NCI-H2171 (cell line): ENCODE results near the gene ALDH3A1.

Experiments used
- DNase-seq: peaks from one replicate; lab custom pipeline; 2025; lab: John Stamatoyannopoulos, UW

The ALDH3A1 gene

DNA sequence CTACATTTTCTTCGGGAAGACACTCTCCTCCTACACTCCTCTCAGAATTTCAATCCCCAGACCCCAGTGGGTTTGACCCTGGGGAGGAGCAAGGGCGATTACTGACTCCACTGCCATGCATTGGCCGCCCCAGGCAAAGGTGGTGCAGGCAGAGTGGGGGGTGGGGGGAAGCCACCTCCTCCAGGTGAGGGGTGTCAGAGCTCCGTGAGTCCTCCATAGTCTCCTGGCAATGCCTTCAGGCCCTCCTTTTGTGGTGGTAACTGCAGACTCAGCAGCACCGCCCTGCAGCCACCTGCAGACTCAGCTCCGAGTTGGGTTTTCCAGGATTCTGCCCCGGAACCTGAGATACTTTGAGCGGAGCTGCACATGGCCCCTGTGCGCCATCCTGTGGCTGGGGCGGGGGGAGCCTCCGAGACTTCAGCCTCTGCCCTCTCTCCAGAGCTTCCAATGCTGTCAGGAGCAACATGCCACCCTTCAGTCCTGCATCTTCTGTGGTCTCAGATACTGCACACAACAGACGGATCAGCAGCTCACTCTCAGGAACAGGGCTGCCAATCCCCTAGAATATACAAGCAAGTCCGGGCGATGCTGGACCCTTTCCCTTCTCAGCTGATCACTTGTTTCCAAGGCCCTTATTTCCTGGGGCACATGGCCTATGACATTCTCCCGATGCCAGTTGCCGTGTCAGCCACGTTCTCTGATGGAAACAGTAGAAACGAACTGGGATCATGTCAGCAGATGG, 29.3 kb downstream of the ALDH3A1 start:
- DNase-seq = no peak

GRCh38 chr17:19718041-19718612, 30.0 kb downstream of the ALDH3A1 start:
- no peak for DNase-seq

- DNase-seq = no peak
Measured at GRCh38 chr17:19717411-19717908, 30.6 kb downstream of the ALDH3A1 start.

GRCh38 chr17:19717031-19717360, 31.1 kb downstream of the ALDH3A1 start:
- no peak for DNase-seq

GRCh38 chr17:19716108-19717030, 31.7 kb downstream of the ALDH3A1 start, which contains the start of gene SLC47A2:
SLC47A2 (minus strand) TSS chr17:19716584; CDS start chr17:19716555, 29 bp downstream.
- no peak for DNase-seq

DNA sequence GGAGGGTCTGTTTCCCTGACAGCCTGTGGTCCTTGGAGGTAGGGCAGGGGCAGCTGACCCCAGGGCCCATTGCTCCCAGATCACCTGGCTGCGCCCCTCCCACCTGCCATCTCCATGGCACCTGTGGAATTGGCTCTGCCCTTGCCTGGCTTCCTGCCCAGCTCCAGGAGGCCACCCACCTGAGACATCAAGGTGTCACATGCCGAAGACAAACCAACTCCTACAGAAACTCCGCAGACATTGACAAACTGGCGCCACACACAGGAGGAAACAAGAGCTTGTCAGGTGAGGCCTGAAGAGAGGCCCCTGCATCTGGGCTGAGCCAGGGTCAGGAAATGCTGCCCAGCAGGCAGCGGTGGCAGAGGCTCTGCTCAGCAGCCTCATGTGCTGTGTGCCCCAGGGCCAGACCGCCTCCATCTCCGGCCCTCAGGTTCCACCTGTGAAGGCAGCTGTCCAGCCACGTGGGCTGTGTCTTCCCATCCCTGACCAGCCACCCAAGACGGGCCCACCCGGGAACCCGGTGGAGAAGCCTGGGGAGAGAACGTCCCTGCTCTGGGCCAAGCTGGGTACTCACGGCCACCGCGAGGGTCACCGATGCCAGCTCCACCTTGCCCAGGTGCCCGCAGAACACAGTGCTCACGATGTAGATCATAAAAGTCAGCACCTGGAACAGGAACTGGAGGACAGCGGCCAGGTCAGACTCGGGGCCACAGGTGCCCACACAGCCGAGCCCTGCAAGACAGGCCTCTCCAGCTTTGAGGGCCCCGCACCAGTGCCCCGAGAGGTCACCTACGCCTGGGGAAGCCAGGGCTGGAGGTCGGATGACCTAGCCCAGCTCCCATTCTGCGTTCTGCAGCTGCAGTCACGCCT, 33.3 kb downstream of the ALDH3A1 start:
- DNase-seq = peak; percentile 17

GRCh38 chr17:19713901-19714361, 34.2 kb downstream of the ALDH3A1 start:
- DNase-seq = no peak

DNA sequence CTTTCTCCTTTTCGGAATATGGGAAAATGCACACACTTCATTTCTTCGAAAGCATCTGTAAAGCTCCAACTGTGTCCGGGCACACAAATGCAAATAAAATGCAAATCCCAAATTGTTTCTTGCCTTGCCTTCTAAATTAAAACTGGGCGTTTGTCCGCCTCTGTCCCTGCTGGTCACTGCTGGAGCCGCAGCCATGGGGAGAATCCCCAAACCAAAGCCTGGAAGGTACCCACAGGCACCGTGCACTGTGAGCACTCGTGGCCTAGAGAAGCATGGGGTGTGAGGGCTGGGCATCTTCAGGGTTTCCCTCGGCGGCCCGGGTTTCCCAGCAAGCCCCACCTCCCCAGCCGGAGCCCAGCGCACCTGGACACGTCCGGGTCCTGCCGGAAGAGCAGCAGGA, 34.6 kb downstream of the ALDH3A1 start:
- no peak for DNase-seq

DNA sequence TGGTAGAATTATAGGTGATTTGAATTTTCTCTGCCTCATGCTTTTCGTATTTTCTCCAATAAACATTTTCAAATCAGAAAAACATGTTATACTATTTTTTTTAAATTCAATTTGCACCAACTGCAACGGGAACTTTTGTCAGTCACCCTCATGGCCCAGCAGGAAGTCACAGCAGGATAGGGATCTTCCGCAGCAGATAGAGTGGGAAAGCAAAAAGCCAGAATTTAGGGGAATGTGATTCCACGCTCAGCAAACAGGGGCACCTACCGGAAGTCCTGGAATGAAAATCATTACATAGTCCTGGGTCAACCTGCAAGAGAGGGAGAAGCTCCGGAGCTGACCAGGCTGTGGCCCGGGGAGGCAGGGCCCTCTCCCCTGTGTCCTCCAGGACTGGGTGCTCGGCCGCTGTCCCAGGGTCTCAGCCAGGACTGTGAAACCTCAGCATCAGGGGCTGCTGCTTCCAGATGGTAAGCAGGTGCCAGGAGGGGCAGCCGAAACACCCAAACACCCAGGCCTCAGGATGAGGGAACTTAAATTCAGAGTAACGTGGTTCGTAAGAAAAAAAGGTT, 35.6 kb downstream of the ALDH3A1 start:
- no peak for DNase-seq

DNA sequence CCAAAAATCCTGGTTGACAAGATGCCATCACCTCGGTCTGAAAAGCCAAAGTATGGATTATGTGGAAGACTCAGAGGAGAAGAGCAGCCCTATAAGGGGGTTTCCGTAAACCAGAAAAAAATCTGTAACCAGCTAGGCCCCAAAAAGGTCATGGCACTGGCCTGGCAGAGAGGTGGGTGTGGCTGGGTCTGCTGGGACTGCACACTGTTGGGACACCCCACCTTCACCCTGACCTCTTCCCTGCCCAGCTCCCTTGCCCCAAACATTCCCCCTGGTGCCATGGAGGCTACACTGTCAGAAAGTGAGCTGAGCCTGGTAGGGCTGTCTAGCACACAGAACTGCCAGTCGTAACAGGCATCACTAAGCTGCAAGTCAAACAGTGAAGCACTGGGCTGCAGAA, 38.3 kb downstream of the ALDH3A1 start:
- no peak for DNase-seq

DNA sequence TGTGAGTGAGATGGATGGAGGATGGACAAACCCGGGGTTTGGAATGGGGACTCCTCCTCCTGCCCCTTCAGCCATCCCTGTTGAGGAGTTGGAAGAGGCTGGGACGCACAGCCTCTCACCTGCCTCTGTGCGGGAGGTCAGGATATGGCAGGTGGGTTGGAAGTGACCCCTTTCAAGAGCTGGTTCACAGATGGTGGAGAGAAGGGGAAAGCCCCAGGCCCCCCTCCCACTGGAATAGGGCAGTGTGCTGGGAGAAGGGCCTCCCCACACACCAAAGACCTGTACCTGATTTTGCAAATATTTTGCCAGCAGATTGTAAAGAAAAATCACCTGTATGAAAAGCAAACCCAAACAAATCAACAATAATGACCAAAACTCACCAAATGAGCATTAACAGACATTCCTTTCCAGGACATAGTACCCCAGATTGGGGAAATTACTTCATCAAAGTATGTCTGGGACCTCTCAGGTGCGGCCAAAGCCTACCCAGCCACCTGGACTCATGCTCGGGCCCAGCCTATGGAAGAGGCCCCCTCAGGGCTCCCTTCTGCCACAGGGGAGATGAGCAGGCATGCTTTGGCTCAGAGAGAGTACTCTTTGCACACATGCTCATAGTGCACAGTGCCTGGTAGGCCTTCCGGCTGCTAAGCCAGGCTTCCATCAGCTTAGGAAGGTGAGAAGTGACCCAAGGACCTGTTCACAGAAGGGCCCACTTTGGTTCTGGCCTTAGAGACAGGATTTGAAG, 39.5 kb downstream of the ALDH3A1 start:
- DNase-seq = no peak

DNA sequence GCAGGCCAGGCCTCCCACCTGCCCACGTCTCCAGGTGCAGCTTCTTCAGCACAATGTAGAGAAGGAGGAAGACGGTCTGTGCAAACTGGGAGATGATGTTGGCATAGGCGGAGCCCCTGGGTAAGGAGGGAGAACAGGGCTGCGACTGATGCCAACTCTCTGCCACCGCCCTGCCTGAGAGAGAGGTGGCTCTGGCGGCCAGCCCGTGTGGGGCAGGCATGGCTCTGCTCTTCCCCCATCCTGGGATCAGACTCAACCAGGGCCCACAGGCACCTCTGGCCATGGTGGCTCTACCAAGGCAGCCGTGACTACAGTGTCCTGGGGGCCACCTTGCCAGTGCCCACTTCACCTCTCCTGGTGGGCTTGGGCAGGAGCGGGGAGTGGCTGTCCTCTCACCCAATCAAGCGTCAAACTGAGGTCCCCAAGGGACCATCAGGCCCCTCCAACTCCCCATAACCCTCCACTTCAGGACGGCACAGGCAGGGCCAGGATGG, 40.3 kb downstream of the ALDH3A1 start:
- DNase-seq = no peak

GRCh38 chr17:19706791-19707727, 41.0 kb downstream of the ALDH3A1 start:
- DNase-seq = peak; percentile 92

DNA sequence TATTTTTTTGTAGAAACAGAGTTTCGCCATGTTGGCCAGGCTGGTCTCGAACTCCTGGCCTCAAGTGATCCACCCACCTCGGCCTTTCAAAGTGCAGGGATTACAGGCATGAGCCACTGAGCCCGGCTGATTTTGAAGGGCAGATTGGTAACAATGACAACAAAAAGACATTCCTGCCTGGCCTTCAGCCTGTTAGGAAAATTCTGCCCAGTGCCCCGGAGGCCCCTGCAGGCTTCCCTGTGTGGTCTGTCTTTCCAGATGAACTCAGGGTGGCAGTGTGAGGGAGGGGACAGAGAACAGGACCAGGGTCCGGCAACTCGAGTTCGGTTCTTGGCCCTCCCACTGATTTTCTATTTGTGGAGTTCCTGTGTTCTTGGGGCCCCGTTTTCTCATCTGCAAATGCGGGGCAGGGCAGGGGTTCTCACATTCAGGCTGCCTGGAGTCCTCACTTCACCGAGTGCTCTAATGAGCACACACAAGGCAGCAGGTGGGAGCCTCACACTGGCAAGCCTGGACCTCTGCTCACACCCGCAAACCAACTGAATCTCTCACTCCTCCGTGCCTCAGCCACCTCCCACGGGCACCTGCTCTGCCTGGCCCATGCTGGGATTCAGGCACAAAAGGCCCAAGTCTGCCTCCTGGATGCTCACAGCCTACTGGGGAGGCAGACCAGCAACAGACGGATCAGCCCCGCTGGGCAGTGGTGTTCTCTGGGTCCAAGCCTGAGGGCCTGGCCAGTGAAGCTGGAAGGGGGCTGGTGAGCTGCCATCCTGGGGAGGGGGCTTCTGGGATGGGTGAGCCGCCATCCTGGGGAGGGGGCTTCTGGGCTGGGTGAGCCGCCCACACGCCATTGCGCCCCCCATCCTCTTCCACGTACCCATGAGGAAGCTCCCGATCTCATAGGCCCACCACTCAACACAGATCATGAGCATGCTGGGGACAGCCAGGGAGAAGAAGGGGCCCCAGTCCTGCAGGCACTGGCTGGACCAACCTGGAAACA, 42.0 kb downstream of the ALDH3A1 start:
- peak; percentile 37 for DNase-seq

DNA sequence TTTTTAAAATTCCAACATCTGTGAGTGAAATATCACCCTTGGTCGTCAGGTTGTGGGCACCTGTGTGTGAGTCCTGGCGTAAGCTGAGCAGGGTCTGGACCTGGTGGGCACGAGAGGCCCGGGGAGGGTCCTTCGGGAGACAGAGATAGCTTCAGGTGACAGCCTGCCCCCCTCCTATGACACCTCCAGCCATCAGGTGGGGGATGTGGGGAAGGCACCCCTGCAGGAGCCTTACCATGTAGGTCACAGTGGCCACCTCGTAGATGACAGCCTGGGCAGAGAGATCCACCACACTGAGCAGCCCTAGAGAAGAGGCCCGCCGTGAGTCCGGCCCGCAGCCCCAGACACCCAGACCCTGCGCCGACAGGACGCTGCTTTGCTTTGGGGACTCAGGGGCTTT, 42.9 kb downstream of the ALDH3A1 start:
- DNase-seq = no peak

GRCh38 chr17:19703828-19704613, 44.1 kb downstream of the ALDH3A1 start:
- DNase-seq = no peak
